ENCODE data around the gene CHRDL2.

The CHRDL2 gene

DNA sequence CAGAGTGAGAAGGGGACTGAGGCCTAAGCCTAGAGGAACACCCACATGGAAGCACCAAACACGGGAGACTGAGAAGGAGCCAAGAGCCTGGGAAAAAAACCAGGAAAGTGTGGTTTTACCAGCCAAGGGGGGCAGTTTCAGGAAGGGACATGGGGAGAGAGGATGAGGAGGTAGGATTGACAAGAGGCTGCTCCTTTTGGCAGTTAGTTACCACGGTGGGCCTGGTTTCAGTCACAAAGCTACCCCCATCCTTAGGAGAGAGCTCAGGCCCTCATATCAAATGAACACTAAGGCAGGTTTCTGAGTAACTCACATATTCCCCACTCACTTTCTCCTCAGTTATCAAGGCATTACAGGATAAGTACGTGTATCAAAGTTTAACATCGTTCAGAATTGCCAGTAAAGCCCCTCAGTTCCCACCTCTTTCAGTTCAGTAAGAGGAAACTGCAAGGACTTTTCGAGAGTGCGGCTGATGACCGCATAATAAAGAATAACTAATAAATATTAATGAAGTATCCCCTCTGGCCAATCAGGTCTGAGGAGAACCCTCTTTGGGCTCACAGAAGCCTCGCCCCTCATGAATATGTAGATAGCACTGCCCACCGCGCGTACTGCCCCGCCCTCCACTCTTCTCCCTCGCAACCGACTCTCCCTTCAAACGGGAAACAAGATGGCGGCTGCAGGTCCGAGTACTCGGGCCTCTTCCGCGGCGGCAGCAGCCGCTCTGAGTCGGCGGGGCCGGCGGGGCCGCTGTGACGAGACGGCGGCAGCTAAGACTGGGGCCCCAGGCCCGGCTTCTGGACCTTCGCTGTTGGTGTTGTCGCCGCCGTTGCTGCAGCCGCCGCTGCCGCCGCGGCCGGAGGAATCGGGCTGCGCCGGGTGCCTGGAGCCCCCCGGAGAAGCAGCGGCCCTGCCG, 17.2 kb upstream of the CHRDL2 start, which contains the start of gene RNF169:
RNF169 (plus strand) TSS at position 639 of the 916 bp plus-strand sequence; CDS start at position 671, 32 bp downstream.
- peak; percentile 93 to 94 for DNase-seq

DNA sequence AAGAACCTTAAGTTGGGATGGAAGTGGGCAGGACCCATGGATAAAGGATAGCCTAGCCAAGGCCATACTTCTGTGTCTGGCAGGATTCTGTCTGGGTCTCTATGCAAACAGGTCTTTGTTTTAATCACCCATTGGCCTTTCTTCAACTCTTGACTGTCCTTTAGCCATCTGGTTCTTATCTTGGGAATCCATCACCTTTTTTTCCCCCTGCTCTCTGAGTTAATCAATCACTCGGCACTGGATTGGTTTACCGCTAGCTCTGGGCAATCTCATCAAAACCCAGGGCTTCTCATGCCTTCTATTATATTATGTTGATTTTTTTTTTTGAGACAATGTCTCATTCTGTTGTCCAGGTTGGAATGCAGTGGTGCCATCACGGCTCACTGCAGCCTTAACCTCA, 15.6 kb upstream of the CHRDL2 start:
- DNase-seq, result no peak

DNA sequence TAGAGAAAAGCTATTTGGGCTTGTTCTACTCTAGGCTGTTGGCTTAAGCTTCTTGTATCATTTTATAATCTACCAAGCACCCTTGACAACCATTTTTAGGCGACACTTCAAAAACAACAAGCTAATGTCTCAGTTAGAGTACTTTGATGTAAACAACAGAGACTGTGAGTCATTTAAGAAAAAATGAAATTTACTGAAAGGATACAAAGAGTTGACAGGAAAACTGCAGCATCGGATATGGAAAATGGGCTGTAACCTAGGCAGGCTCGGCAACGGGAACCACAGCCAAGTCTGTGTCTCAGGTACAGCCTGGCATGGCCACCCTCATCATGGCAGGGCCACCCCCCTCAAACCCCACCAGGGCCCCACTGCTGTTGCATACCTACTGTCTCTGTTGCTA, 13.1 kb upstream of the CHRDL2 start:
- no peak for DNase-seq

DNA sequence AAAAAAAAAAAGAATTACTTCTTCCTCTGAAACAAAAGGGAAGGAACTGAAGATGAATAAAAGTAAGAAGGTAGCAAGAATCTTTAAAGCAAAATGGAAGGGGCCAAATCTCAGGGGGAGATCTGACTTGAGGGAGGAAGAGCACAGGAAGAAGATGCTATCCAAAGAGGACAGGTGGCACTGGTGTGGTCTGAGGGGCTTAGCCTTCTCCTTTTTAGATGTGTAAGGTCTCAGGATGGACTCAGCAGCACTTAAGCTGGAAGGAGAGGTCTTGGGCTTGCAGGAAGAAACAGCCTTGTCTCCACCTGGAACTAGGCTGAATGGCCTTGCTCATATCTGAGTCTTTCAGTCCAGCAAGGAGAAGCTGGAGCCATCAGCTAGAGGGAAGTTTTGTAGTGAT, 12.4 kb upstream of the CHRDL2 start:
- no peak for DNase-seq

DNA sequence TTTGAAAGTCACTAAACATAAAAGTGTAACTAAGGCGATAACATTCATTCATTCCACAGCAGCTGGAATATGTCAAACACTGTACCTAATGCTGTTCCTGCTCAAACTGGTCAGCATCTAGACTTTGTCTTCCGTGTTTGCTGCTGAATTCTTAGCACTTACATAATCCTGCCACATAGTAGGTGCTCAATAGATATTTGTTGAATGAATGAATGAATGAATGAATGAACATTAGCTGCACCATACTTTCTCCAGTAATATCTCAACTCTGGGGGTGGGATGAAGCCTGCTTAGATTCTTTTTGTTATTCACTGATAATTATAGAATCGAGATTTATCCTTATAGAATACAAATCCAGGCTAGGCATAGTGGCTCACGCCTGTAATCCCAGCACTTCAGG, 10.8 kb upstream of the CHRDL2 start:
- no peak for DNase-seq

DNA sequence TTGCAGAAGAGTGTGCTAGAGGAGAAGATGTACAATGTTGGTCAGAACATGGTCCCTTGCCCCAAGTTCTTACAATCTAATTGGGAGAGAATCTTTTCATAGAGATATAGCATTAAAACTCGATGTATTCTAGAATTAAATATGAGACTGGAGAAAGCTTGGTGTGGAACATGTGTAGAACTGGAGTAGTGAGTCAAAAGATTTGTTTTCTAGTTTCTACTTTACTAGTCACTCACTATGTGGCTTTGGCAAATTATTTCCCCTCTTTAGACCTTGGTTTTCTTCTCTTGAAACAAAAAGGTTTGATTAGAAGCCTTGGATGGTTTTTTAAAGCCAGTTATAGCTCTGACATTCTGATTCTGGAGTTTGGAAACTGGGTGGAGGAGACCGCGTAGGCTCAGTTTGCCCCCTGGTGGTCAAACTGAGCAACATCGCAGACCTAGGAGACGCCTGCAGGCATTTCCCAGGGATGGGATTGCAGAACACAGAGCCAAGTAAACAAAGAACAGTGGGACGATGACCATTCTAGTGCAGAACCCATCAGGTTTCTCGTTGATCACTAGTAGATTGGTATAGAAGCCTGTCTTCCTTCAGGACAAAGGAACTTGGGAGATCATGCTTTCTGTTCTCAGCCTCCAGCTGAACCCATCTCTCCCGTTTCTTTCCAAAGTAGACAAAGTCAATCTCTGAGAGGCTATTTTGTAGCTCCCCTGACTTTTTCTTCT, 8.5 kb upstream of the CHRDL2 start:
- DNase-seq, result peak; percentile 45 to 56

DNA sequence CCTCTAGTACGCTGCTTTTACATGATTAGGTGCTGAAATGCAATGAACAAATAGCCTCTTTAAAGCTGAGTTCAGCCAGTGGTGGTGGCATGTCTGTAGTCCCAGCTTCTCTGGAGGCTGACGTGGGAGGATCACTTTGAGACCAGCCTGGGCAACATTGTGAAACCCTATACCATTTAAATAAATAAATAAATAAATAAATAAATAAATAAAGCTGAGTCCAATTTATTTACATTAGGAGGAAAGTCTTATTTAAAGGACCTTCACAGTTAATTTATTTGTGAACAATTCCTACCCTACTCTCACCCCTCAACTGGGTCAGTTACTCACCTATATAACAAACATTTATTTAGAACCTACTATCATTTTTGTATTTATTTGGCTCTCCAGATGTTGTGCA, 4.8 kb upstream of the CHRDL2 start:
- no peak for DNase-seq

DNA sequence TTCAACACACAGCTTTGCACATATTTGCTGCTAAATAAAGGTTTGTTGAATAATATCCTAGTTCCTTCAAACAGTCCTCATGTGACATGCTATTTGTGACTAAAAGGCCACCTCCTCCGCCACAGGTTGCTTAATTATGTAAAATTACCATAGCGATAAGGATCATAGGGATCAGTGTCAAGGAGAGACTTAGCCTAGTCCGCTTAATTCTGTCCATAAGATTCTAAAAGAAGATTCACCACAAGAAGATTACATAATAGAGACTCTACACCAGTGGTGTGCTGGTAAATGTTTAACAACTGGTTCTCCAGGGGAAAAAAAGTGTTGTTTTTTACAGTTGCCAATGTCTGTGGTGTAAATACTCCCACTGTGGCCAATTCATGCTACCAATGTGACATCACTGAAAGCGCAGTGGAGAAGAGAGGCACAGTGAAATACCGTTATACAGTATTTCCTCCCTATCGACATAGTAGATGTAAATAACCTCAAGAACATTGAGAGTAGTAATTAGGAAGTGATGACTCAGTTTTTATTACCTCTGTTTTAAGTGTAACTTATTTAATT, 4.2 kb upstream of the CHRDL2 start:
- DNase-seq, result peak in 1 of 2 donors; percentile 26

DNA sequence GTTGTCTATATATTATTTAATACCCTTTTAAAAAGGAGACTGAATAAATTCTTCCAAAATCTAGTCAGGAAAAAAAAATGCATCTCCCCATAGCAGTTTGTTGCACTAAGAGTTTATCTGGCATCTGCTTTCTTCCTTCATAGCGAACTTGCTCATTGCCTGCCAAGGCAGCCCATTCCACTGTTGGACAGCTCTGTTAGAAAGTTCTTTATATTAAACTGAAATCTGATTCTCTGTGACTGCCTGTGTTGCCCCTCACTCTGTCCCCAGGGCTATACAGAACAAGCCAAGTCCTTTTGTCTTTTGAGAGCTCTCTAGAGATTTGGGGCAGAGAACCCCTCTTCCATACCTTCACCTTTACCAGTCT, 3.3 kb upstream of the CHRDL2 start:
- DNase-seq, result no peak

DNA sequence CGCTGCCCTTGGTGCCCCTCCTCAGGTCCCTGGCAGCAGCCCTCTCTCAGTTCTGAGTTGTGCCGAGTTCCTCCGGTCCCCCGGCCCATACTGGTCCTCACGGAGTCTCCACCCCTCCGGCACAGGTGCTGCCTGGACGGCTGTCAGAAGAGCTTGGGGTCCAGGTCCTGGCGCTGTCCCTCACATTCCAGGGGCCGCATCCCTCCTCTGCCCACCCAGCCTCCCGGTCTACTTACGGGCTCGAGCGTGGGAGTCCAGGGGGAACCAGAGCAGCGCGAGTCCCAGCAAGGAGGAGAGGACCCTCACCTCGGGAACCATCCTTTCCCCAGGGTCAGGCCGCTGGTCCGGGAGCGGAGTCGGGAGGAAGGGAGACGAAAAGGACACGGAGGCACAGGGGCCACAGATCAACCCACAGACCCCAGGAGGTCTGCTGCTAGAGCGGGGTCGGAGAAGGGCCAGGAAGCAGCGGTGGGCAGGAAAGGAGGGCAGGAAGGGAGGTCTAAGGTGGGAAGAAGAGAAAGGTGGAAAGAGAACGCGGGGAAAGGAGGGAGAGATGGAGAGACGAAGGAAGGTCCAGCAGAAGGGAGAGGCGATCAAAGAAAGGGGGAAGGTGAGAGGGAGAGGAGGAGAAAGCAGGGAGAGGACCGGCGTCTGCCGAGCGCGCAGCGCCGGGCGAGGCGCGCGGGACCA, 510 bp downstream of the CHRDL2 start:
- no peak for DNase-seq

DNA sequence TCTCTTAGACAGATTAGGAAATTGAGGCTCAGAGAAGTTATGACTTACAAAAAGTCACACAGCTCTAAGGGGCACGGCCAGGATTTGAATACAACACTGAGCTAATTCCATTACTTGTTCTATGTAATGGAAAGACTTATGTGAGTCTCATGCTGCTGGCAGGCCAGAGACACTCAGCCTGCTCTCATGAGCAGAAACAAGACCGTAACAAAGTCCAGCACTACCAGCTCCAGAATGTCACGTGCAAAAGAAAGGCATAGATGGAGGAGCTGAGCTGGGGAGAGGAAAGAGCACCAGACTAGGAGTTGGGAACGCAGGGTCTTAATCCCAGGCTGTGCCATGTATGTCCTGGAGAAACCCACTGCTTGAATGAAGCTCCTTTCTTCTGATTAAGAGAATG, 1.8 kb downstream of the CHRDL2 start:
- no peak for DNase-seq

DNA sequence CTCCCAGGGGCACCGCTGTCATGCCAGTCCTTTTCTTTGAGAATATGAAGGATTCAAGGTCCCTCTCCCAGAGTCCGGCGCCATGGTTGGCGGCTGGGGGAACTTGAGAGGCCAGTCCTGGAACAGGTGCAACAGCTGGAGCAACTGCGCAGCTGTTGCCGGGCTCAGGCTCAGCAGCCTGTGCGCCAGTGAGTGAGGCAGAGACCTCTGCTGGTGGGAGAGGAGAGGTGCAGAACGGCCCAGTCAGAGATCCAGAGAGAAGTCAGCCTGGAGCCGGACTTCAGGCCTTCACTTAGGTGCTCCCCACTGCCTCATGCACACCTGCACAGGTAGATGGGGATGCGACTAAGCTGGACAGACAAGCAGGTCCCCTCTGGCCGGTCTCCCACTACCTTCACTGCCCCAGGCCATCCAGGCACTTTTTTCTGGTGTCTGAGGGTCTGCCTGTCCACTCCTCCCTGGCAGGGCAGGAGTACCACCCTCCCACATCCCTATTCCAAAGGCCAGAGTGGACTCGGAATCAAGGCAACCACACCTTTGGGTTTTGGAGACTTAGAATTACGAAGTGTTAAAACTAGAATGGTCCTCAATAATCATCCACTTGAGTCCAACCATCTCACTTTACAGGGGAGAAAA, 4.6 kb downstream of the CHRDL2 start:
- DNase-seq, result peak; percentile 55 to 59

DNA sequence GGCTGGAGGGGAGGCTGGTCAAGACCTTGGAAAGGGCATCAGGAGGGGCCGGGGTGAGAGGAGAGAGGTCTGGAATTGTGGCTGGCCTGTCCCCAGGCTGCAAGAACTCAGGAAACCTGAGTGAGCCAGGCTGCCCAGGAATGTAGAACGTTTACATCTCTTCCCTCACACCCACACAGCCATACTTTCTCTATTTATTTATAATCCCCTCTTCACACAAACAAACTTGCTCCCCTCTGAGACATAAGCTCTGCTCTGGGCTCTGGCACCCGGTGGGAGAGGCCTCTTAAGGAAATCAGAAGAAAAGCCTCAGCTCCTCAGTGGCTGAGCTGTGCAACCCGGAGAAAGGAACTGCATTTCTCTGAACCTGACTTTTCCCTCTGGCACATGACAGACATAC, 5.5 kb downstream of the CHRDL2 start:
- DNase-seq, result no peak

DNA sequence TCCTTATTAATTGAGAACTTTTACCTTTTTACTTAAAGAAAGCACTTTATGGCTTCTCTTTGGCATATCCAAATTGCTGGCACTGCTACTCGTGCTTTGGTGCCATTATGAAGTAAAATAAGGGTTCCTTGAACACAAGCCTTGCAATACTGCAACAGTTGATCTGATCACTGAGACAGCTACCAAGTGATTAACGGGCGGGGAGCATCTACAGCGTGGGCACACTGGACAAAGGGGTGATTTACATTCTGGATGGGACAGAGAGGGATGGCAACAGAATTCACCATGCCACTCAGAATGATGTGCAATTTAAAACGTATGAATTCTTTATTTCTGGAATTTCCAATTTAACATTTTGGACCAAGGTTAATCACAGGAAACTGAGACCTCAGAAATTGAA, 7.7 kb downstream of the CHRDL2 start:
- no peak for DNase-seq

DNA sequence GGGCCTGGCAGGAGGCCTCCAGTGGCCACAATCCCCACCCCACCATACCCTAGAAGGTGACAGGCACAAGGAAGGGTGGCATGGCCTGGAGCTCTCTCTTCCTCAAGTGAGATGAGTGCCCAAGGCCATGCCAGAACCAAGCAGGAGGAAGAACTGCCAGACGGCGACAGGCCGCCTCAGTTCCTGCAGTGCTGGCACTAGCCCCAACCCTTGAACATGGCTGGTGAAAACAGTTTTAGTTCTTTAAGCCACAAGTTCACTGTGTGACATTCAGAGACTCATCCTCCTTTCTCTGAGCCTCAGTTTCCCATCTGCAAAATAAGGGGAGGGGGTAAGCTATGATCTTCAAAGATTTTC, 9.8 kb downstream of the CHRDL2 start:
- no peak for DNase-seq

DNA sequence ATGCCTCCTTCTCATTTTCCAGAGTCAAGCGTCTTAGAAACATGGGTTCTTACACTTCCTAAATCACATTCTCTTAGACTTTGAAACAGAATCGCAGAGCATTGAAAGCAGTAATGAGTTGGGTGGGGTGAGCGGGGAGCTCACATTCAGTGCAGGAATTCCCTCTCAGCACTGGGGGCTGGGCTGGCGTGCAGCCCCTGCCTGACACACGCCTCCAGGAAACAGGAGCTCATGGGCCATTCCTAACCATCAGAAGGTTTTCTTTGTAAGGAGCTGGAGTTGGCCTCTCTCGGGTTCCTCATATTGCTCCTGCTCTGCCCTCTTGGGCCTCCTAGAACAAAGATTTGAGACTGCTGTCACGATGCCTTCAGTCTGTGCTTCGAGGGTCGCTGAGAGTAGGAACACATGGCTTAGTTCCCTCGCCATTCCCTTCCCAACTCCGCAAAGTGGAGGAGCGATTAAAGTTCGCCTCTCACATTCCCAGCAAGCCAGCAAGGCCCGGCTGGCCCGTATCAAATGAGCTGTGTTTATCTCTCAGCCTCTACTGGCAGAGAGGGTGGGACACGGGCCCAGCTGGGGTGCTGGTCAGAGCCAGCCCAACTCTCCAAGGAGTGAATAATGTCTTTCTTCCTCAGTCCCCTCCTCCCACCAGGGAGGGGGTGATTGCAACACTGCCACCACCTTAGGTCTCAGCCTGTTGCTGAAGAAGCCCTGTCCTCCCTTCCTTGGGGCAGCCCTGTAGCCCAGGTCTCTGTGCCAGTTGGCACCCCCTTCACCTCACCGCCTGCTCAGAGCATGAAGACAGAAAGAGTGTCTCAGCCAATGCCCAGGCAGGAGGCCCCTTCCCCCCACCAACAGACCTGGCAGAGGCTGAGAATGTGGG, 10.4 kb downstream of the CHRDL2 start:
- no peak for DNase-seq

DNA sequence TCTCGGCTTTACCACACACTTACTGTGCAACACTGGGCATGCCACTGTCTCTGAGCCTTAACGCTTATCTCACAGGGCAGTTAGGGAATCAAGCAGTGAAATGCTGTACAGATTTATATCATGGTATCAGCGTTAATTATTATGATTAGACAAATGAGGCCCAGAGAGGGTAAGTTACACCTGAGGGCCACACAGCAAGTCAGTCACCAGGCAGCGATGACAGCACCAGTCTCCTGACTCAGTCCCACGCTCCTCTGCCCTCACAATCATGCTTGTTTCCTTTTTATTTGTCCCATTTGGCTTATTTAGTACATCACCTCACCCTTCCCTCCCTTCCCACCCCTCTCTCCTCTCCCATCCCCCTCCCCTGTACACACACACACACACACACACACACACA, 12.2 kb downstream of the CHRDL2 start:
- no peak for DNase-seq

DNA sequence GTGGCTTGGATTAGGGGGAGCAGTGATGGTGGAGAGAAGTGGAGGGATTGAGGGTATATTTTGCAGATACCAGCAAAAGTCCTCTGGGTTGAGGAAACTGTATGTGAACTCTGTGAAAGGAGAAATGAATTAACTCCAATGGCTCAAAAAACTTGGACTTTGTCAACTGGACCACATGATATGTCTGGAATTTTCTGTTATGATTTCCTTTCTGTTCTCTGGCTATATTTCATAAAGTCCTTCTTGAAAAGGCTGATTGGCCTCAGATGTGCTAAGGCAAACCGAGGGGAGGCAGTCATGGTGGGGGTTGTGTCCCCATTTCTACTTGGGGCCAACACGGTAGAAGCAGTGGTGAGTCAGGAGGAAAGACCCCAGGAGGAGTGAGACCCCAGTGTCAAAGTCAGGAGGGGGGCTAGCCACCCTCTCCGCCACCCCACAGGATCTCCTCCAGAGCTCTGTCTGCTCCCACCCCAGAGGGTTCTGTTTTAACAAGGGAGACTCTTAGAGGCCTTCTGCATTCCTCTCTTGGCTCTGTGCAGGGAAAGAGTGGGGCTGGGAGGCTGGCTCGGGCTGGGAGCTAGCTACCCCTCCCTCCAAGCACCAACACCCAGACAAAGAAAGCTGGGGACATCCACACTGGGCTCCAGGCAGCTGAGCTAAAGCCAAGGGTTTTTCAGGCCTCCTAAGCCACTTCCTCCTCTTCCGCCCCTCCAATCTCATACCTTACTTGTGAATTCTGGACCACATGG, 13.8 kb downstream of the CHRDL2 start:
- no peak for DNase-seq

DNA sequence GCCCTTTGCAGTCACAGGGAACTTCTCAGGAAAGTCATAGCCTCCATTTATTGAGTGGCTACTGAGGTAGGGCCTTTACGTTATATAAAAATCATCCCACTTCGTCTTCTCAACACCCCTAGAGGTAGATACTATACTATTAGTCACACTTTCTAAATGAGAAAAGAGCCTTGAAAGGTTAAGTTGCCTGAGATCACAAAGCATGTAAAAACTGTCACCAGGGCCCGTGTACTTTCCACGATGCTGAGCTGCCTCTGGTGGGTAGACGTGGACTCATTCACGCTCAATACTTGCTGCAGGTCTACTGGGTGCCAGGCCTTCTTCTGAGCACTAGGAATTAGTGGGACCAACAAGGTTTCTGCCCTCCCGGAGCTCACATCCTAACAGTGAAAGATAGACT, 16.3 kb downstream of the CHRDL2 start:
- no peak for DNase-seq

DNA sequence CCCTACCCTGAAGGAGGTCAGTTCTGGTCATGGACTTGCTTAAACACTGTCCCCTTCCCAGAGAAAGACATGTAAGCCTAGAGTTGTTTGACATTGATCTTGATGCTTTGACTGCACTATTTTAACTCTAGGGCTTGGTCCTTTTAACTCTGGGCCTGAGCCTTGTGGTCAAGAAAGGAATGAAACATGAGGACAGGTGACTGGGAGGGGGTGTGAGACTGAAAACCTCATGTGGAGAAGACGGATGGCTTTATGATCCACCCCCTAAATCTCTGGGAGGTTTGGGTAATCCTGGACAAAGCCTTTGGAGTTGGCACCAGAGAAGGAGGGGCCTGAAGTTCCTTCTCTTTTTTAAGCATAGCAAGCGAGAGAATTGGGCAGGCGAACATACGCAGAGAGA, 17.5 kb downstream of the CHRDL2 start:
- DNase-seq, result no peak

All from CD4-positive, alpha-beta T cell treated with Interleukin-4 for 1 hour (primary cell).